SK-N-SH (cell line): ENCODE data around the gene PNLIPRP1. TPM values are rescaled to one million over a fixed set of nuclear protein-coding genes. Genes with fewer than 3 reads are reported as not detected.

ENCODE experiments used
- CTCF ChIA-PET: fragments of 300-600, 350-600 bp; formaldehyde crosslinking; extraction: SDS; loops from one replicate; lab custom pipeline; 2021; lab: Yijun Ruan, JAX
- POLR2A ChIA-PET: fragments of 350-600 bp; sonication (Branson Sonifier 250); formaldehyde crosslinking; extraction: SDS; loops from one replicate; lab custom pipeline; 2020; ENCODE audit warnings: antibody characterized with exemption, inconsistent platforms; lab: Yijun Ruan, JAX
- DNase-seq: peaks from one replicate; pipeline ENCODE4 v3.0.0; 2012
- H2AFZ ChIP-seq: fragments of 200-600 bp; sonication (generic); 2 replicates; pipeline ENCODE4 v1.8.1; 2016; ENCODE audit warnings: antibody characterized with exemption, mild to moderate bottlenecking, low read depth
- H3F3A ChIP-seq: fragments of 200-600 bp; sonication (generic); replicated peaks from 2 replicates; pipeline ENCODE3; 2016; ENCODE audit warnings: antibody characterized with exemption, mild to moderate bottlenecking; ENCODE audit not compliant: insufficient read depth
- H3K27ac ChIP-seq, 2 experiments: fragments of 200-500 bp in 1 of 2; fragments of 200-600 bp in 1 of 2; sonication (Bioruptor generic) in 1 of 2; sonication (generic), shearing (Covaris generic) in 1 of 2; 2 replicates each; pipeline versions ENCODE4 v1.5.1 to v1.6.1; 2014 to 2016; ENCODE audit warnings: low read depth in 2 of 2, inconsistent platforms in 1 of 2, low read length in 1 of 2, mild to moderate bottlenecking in 1 of 2, mixed read lengths in 1 of 2
- H3K27me3 ChIP-seq: fragments of 200-600 bp; sonication (generic), shearing (Covaris generic); 2 replicates; pipeline ENCODE4 v1.6.1; 2016; ENCODE audit warnings: mixed run types; ENCODE audit not compliant: insufficient read depth
- H3K36me3 ChIP-seq, 2 experiments: fragments of 200-500 bp in 1 of 2; fragments of 200-600 bp in 1 of 2; sonication (Bioruptor generic) in 1 of 2; sonication (generic) in 1 of 2; replicated peaks in 1 of 2; 2 replicates each; pipeline versions ENCODE3 to v1.5.1; 2014 to 2016; ENCODE audit warnings: low read length in 1 of 2, mild to moderate bottlenecking in 1 of 2; ENCODE audit not compliant: insufficient read depth in 2 of 2, control insufficient read depth in 1 of 2
- H3K4me1 ChIP-seq, 2 experiments: fragments of 200-500 bp in 1 of 2; fragments of 200-600 bp in 1 of 2; sonication (Bioruptor generic) in 1 of 2; sonication (generic), shearing (Covaris generic) in 1 of 2; 2 replicates each; pipeline versions ENCODE4 v1.5.1 to v1.6.1; 2014 to 2016; ENCODE audit warnings: low read depth in 1 of 2, low read length in 1 of 2, mixed run types in 1 of 2; ENCODE audit not compliant: insufficient read depth in 2 of 2, control insufficient read depth in 1 of 2
- H3K4me2 ChIP-seq: fragments of 200-600 bp; sonication (generic), shearing (Covaris generic); 2 replicates; pipeline ENCODE4 v1.6.1; 2017; ENCODE audit warnings: mixed run types
- H3K4me3 ChIP-seq, 2 experiments: fragments of 200-500 bp in 1 of 2; fragments of 200-600 bp in 1 of 2; sonication (Bioruptor generic) in 1 of 2; sonication (generic), shearing (Covaris generic) in 1 of 2; 2 replicates each; pipeline versions ENCODE4 v1.5.1 to v1.8.1; 2014 to 2016; ENCODE audit warnings: low read depth in 2 of 2, inconsistent platforms in 1 of 2, low read length in 1 of 2, mild to moderate bottlenecking in 1 of 2, mixed read lengths in 1 of 2, moderate library complexity in 1 of 2
- H3K79me2 ChIP-seq: fragments of 200-600 bp; sonication (generic); 2 replicates; pipeline ENCODE4 v1.8.1; 2017; ENCODE audit warnings: mild to moderate bottlenecking; ENCODE audit not compliant: insufficient read depth
- H3K9ac ChIP-seq: fragments of 200-600 bp; sonication (generic); 2 replicates; pipeline ENCODE4 v1.6.1; 2017; ENCODE audit warnings: mixed run types
- H3K9me2 ChIP-seq: fragments of 200-600 bp; sonication (generic); 2 replicates; pipeline ENCODE4 v1.6.1; 2017; ENCODE audit warnings: mixed run types
- H3K9me3 ChIP-seq: fragments of 200-600 bp; sonication (generic); 2 replicates; pipeline ENCODE4 v1.6.1; 2017; ENCODE audit warnings: mixed run types, mild to moderate bottlenecking, moderate library complexity
- H4K20me1 ChIP-seq: fragments of 200-600 bp; sonication (generic); 2 replicates; pipeline ENCODE4 v1.6.1; 2017; ENCODE audit warnings: mild to moderate bottlenecking, mixed run types; ENCODE audit not compliant: insufficient read depth
- FOXJ3 ChIP-seq: sonication (generic); formaldehyde crosslinking; IDR thresholded peaks from 2 replicates; pipeline ENCODE4 v1.5.1; 2020; ENCODE audit warnings: mild to moderate bottlenecking, missing genetic modification reagents
- MEF2A ChIP-seq: IDR thresholded peaks from 2 replicates; pipeline ENCODE4 v1.4.0; 2012; ENCODE audit warnings: low read depth, borderline replicate concordance
- NRF1 ChIP-seq: IDR thresholded peaks from 2 replicates; pipeline ENCODE4 v1.6.1; 2012; ENCODE audit warnings: low read depth, mild to moderate bottlenecking, low read length
- POLR2AphosphoS5 ChIP-seq: IDR thresholded peaks from 2 replicates; pipeline ENCODE4 v1.6.1; 2012; ENCODE audit warnings: low read depth, low read length
- RFX5 ChIP-seq: IDR thresholded peaks from 2 replicates; pipeline ENCODE4 v1.6.1; 2012; ENCODE audit warnings: mild to moderate bottlenecking, improper control_type of control experiment, low read length
- TCF12 ChIP-seq: IDR thresholded peaks from 2 replicates; pipeline ENCODE4 v1.4.0; 2012
- WGBS: methylation state at CpG from one replicate; pipeline ENCODE4 v1.1.6; 2017; ENCODE audit warnings: low lambda C conversion rate; 5-methylcytosine and 5-hydroxymethylcytosine counted together
- polyA plus RNA-seq, 3 experiments: library from polyadenylated mRNA; depleted of rRNA; stranded (reverse); fragments of >200 nt; gene quantifications; 2 replicates each; pipeline ENCODE4 v1.2.3, GENCODE V29; 2012
- TF ChIP-seq, protein P1 (sequence below): fragments of 150-350 bp; IDR thresholded peaks from 2 replicates; pipeline ENCODE4 v1.6.1; 2016; ENCODE audit warnings: mild to moderate bottlenecking, low read depth, low read length
- TF ChIP-seq, protein P2 (sequence below): IDR thresholded peaks from 2 replicates; pipeline ENCODE4 v1.4.0; 2012; ENCODE audit warnings: low read depth
- TF ChIP-seq, protein P3 (sequence below): fragments of 150-350 bp; IDR thresholded peaks from 2 replicates; pipeline ENCODE4 v1.6.1; 2017; ENCODE audit warnings: antibody characterized with exemption, low read length, low read depth, borderline replicate concordance
- TF ChIP-seq, protein P4 (sequence below): IDR thresholded peaks from 2 replicates; pipeline ENCODE4; 2012
- TF ChIP-seq, protein P5 (sequence below): IDR thresholded peaks from 2 replicates; pipeline ENCODE4 v1.4.0; 2012; ENCODE audit warnings: low read depth, borderline replicate concordance

PNLIPRP1 gene
- polyA plus RNA-seq, 1 of the 3 experiments (the other 2 are of a cell fraction): not detected

DNA sequence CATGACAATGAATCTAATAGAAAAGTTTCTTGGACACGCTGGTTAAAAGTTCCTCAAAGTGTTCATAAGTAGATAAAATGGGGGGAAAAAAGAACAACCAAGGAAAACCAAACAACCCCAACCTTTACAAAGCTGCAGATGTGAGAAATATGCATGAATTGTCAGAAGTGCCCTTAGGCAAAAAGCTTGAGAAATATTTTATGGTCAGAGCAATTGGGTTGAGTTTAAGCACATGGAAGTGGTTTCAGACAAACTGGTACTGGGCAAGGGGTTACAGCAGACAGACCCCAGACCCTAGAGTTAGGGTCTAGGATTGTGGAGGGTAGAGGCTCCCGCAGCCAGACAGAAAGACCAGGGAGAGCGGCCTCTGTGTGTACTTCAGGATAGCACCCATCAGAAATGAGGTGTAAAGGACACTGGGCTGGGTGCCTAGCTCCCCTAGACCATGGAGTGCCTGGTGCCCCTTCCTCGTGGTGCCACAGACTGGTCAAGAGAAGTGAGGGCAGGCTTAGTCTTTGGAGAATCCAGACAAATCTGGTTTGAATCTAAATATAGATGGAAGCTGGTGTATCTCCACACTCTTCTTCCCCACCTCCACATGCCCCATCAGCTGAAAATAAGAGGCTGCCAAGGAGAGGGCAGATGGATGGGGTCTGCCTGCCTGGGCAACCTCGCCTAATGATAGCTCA is 67.2 kb downstream of the PNLIPRP1 start:
- Histone ChIP-seq H4K20me1 (no peaks in the 10 kb centered on the region), H3K9me3 (no peaks in the 10 kb centered on the region), H3K4me2 (no peak overlapping the region), H3K36me3 (no peaks in the 10 kb centered on the region), H2AFZ (no peak overlapping the region), H3K27me3 (no peaks in the 10 kb centered on the region), H3K4me1 (no peaks in the 10 kb centered on the region; a peak in 1 of 4 replicates), H3F3A (no peaks in the 10 kb centered on the region), H3K27ac (no peak overlapping the region), H3K9ac (no peak overlapping the region), H3K4me3 (no peak overlapping the region), H3K9me2 (no peaks in the 10 kb centered on the region), H3K79me2 (no peaks in the 10 kb centered on the region)
- ChIA-PET POLR2A (no interaction called here), CTCF (interaction anchor here (1.4 to 3.6 kb wide), 4 partner anchors 12 to 510 kb away, joined by 6 to 13 read pairs (median 10); no protein-coding TSS in a partner anchor)
- TF ChIP-seq FOXJ3 (CRISPR knock-in tag): no peak
- TF ChIP-seq NRF1: no peak
- no peak for TF ChIP-seq RFX5
- TF ChIP-seq POLR2AphosphoS5: no peak
- TF ChIP-seq, protein P1, sequence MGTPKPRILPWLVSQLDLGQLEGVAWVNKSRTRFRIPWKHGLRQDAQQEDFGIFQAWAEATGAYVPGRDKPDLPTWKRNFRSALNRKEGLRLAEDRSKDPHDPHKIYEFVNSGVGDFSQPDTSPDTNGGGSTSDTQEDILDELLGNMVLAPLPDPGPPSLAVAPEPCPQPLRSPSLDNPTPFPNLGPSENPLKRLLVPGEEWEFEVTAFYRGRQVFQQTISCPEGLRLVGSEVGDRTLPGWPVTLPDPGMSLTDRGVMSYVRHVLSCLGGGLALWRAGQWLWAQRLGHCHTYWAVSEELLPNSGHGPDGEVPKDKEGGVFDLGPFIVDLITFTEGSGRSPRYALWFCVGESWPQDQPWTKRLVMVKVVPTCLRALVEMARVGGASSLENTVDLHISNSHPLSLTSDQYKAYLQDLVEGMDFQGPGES: no peak
- TF ChIP-seq, protein P2, sequence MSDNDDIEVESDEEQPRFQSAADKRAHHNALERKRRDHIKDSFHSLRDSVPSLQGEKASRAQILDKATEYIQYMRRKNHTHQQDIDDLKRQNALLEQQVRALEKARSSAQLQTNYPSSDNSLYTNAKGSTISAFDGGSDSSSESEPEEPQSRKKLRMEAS: no peak
- TF ChIP-seq MEF2A: no peak
- TF ChIP-seq, protein P3, sequence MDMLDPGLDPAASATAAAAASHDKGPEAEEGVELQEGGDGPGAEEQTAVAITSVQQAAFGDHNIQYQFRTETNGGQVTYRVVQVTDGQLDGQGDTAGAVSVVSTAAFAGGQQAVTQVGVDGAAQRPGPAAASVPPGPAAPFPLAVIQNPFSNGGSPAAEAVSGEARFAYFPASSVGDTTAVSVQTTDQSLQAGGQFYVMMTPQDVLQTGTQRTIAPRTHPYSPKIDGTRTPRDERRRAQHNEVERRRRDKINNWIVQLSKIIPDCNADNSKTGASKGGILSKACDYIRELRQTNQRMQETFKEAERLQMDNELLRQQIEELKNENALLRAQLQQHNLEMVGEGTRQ: no peak
- TF ChIP-seq TCF12: no peak
- TF ChIP-seq, protein P4, sequence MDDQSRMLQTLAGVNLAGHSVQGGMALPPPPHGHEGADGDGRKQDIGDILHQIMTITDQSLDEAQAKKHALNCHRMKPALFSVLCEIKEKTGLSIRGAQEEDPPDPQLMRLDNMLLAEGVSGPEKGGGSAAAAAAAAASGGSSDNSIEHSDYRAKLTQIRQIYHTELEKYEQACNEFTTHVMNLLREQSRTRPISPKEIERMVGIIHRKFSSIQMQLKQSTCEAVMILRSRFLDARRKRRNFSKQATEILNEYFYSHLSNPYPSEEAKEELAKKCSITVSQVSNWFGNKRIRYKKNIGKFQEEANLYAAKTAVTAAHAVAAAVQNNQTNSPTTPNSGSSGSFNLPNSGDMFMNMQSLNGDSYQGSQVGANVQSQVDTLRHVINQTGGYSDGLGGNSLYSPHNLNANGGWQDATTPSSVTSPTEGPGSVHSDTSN: no peak
- TF ChIP-seq, protein P5, sequence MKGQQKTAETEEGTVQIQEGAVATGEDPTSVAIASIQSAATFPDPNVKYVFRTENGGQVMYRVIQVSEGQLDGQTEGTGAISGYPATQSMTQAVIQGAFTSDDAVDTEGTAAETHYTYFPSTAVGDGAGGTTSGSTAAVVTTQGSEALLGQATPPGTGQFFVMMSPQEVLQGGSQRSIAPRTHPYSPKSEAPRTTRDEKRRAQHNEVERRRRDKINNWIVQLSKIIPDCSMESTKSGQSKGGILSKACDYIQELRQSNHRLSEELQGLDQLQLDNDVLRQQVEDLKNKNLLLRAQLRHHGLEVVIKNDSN: no peak
- no peak for DNase-seq
- 49% methylated on average over 5 of the region's 5 CpGs for WGBS

Other genes starting within 250 kb of the PNLIPRP1 start
- not detected in 2 replicates for gene PNLIPRP3, start 163.1 kb upstream of the PNLIPRP1 start, polyA plus RNA-seq (2012; rRNA removed)
- gene PNLIP, start 45.0 kb upstream of the PNLIPRP1 start, polyA plus RNA-seq (2012; rRNA removed): not detected in 2 replicates
- not detected in 2 replicates for gene PNLIPRP2, start 30.0 kb downstream of the PNLIPRP1 start, polyA plus RNA-seq (2012; rRNA removed)
- 2.9 and 3.3 TPM in 2 replicates for gene HSPA12A, start 151.6 kb downstream of the PNLIPRP1 start, polyA plus RNA-seq (2012; rRNA removed)